ENCODE data around the gene SLC45A1. TPM values are rescaled to one million over a fixed set of nuclear protein-coding genes. Genes with fewer than 3 reads are reported as not detected.

SLC45A1 gene
- total RNA-seq, 1 experiment from 2014 or later = 13.8 TPM

GRCh38 chr1:8378981-8379470 is 61.1 kb downstream of the SLC45A1 start:
- RAD21 ChIA-PET (ENCODE audit: low non-redundant PET in 1 of 2, low total read pairs in 2 of 2, uncharacterized antibody in 2 of 2, unreplicated experiment in 2 of 2) = no interaction called here
- TF ChIP-seq ELF1 (IDR thresholded peaks at IDR 0.05; ENCODE audit: borderline replicate concordance, low read depth) = no peak
- no peak for TF ChIP-seq POLR2AphosphoS5 (IDR thresholded peaks at IDR 0.05; ENCODE audit: low read depth, low read length)
- no peak for TF ChIP-seq ZNF274 (IDR thresholded peaks at IDR 0.05; ENCODE audit: low read depth, low read length)
- TF ChIP-seq ZFX (IDR thresholded peaks at IDR 0.05) = no peak
- TF ChIP-seq RAD21 (IDR thresholded peaks at IDR 0.05; ENCODE audit: low read depth) = no peak
- no peak for TF ChIP-seq EZH2 (IDR thresholded peaks at IDR 0.05)
- TF ChIP-seq FOSL1 (IDR thresholded peaks at IDR 0.05; ENCODE audit: low read depth) = no peak
- TF ChIP-seq SIN3A (IDR thresholded peaks at IDR 0.05; ENCODE audit: low read depth) = no peak
- TF ChIP-seq YY1 (IDR thresholded peaks at IDR 0.05; ENCODE audit: extremely low read depth, insufficient replicate concordance, low read depth, low read length) = no peak
- TF ChIP-seq ATF3 (IDR thresholded peaks at IDR 0.05) = no peak
- no peak for TF ChIP-seq EGR1 (IDR thresholded peaks at IDR 0.05; ENCODE audit: low read depth)
- no peak for TF ChIP-seq JUND (IDR thresholded peaks at IDR 0.05)
- CTCF ChIA-PET = no interaction called here
- no TSS peak for BruUV-seq (replicated peaks)
- no peak overlapping the region for H3K4me3 ChIP-seq (replicated peaks in 1 of 2; ENCODE audit: low read depth in 1 of 2, low read length in 2 of 2)
- H3K27me3 ChIP-seq (ENCODE audit: insufficient read depth, low read length) = no peaks in the 10 kb centered on the region
- DNase-seq (ENCODE audit: low read depth, low spot score) (no peak), ATAC-seq (no peak)
- H3K36me3 ChIP-seq (ENCODE audit: control insufficient read depth in 1 of 2, insufficient read depth in 2 of 2, low read length in 2 of 2) = no peaks in the 10 kb centered on the region
- intact Hi-C loops (cut with micrococcal nuclease) = loop anchor here (10.0 kb wide), 1 partner anchor 196 kb away; no protein-coding TSS in a partner anchor
- no peak overlapping the region for H3K4me2 ChIP-seq (ENCODE audit: low read length)
- H3K27ac ChIP-seq (ENCODE audit: low read depth, low read length) = no peak overlapping the region
- POLR2A ChIA-PET = no interaction called here
- H3K9ac ChIP-seq (ENCODE audit: low read length) = no peak overlapping the region
- H3K9me3 ChIP-seq (ENCODE audit: control insufficient read depth in 1 of 2, insufficient read depth in 1 of 2, low read depth in 1 of 2, low read length in 2 of 2) = no peaks in the 10 kb centered on the region
- no peaks in the 10 kb centered on the region for H3K9me2 ChIP-seq (ENCODE audit: insufficient read depth)
- H2AFZ ChIP-seq (ENCODE audit: low read depth, low read length, poor library complexity, severe bottlenecking) = no peak overlapping the region
- H3K79me2 ChIP-seq (ENCODE audit: insufficient read depth, low read length) = no peaks in the 10 kb centered on the region
- no peaks in the 10 kb centered on the region for H4K20me1 ChIP-seq (ENCODE audit: insufficient read depth)
- peaks cover under 1 to 2% of the 10 kb centered on the region in 2 experiments; a peak in 2 of 4 replicates for H3K4me1 ChIP-seq (ENCODE audit: control insufficient read depth in 1 of 2, insufficient read depth in 2 of 2, low read length in 2 of 2)

All from HCT116 (cell line).